H9 (cell line): ENCODE data around the gene AGTRAP. TPM values are rescaled to one million over a fixed set of nuclear protein-coding genes. Genes with fewer than 3 reads are reported as not detected.

Experiments
- DNase-seq: peaks from one replicate; pipeline ENCODE4 v3.0.0-alpha.2; 2017
- H2AFZ ChIP-seq: one replicate; pipeline ENCODE4 v1.6.1; 2013; ENCODE audit warnings: mild to moderate bottlenecking, low read length, control low read depth, moderate library complexity
- H2AK5ac ChIP-seq: 2 replicates; pipeline ENCODE4 v1.6.1; 2013; ENCODE audit warnings: low read length, control low read depth, mixed read lengths; ENCODE audit not compliant: insufficient read length
- H2BK120ac ChIP-seq: one replicate; pipeline ENCODE4 v1.6.1; 2013; ENCODE audit warnings: low read depth, mild to moderate bottlenecking, low read length, control low read depth, inconsistent platforms; ENCODE audit not compliant: poor library complexity, severe bottlenecking
- H2BK12ac ChIP-seq: 2 replicates; pipeline ENCODE4 v1.6.1; 2013; ENCODE audit warnings: low read length, control low read depth, mixed read lengths, low read depth; ENCODE audit not compliant: insufficient read length
- H2BK15ac ChIP-seq: 2 replicates; pipeline ENCODE4 v1.6.1; 2013; ENCODE audit warnings: low read depth, low read length, control low read depth
- H2BK20ac ChIP-seq: one replicate; pipeline ENCODE4 v1.6.1; 2013; ENCODE audit warnings: low read depth, mild to moderate bottlenecking, low read length, control low read depth, inconsistent platforms; ENCODE audit not compliant: poor library complexity, severe bottlenecking
- H2BK5ac ChIP-seq: 2 replicates; pipeline ENCODE4 v1.6.1; 2013; ENCODE audit warnings: low read length, control low read depth, mixed read lengths; ENCODE audit not compliant: insufficient read length
- H3K14ac ChIP-seq: 2 replicates; pipeline ENCODE4 v1.6.1; 2013; ENCODE audit warnings: low read length, control low read depth; ENCODE audit not compliant: insufficient read depth
- H3K18ac ChIP-seq: 2 replicates; pipeline ENCODE4 v1.6.1; 2013; ENCODE audit warnings: low read depth, mild to moderate bottlenecking, mixed read lengths, low read length, control low read depth; ENCODE audit not compliant: insufficient read length
- H3K23ac ChIP-seq: 2 replicates; pipeline ENCODE4 v1.6.1; 2013; ENCODE audit warnings: low read length, control low read depth, mixed read lengths, low read depth; ENCODE audit not compliant: insufficient read length
- H3K23me2 ChIP-seq: 2 replicates; pipeline ENCODE4 v1.6.1; 2013; ENCODE audit warnings: low read depth, mild to moderate bottlenecking, mixed read lengths, low read length, control low read depth; ENCODE audit not compliant: insufficient read length, poor library complexity, severe bottlenecking
- H3K27ac ChIP-seq: 2 replicates; pipeline ENCODE4 v1.5.1; 2013; ENCODE audit warnings: low read length, control low read depth, mixed read lengths, low read depth; ENCODE audit not compliant: insufficient read length
- H3K27me3 ChIP-seq: 2 replicates; pipeline ENCODE4 v1.6.1; 2013; ENCODE audit warnings: low read length, control low read depth, inconsistent platforms; ENCODE audit not compliant: insufficient read depth
- H3K4ac ChIP-seq: 2 replicates; pipeline ENCODE4 v1.6.1; 2013; ENCODE audit warnings: low read depth, mild to moderate bottlenecking, control low read depth, inconsistent platforms, low read length, moderate library complexity
- H3K4me1 ChIP-seq: 2 replicates; pipeline ENCODE4 v1.6.1; 2013; ENCODE audit warnings: low read length, control low read depth, inconsistent platforms; ENCODE audit not compliant: insufficient read depth
- H3K4me2 ChIP-seq: 2 replicates; pipeline ENCODE4 v1.6.1; 2013; ENCODE audit warnings: low read length, control low read depth, mixed read lengths; ENCODE audit not compliant: insufficient read length, insufficient read depth
- H3K56ac ChIP-seq: 2 replicates; pipeline ENCODE4 v1.6.1; 2013; ENCODE audit warnings: low read depth, mild to moderate bottlenecking, mixed read lengths, low read length, control low read depth; ENCODE audit not compliant: insufficient read length
- H3K79me1 ChIP-seq: 2 replicates; pipeline ENCODE4 v1.6.1; 2013; ENCODE audit warnings: low read depth, mild to moderate bottlenecking, moderate library complexity, low read length, control low read depth, inconsistent platforms; ENCODE audit not compliant: insufficient read depth, poor library complexity, severe bottlenecking
- H3K79me2 ChIP-seq: 2 replicates; pipeline ENCODE4 v1.6.1; 2013; ENCODE audit warnings: low read length, control low read depth, inconsistent platforms; ENCODE audit not compliant: insufficient read depth
- H3K9ac ChIP-seq: 2 replicates; pipeline ENCODE4 v1.6.1; 2013; ENCODE audit warnings: low read length, control low read depth, mixed read lengths; ENCODE audit not compliant: insufficient read length; ENCODE audit errors: extremely low read depth
- H3K9me3 ChIP-seq: one replicate; pipeline ENCODE4 v1.6.1; 2013; ENCODE audit warnings: low read depth, low read length, inconsistent platforms; ENCODE audit not compliant: control insufficient read depth
- H3T11ph ChIP-seq: one replicate; pipeline ENCODE4 v1.6.1; 2013; ENCODE audit warnings: mild to moderate bottlenecking, low read length, control low read depth, inconsistent platforms
- H4K20me1 ChIP-seq: one replicate; pipeline ENCODE4 v1.6.1; 2013; ENCODE audit not compliant: control insufficient read depth, insufficient read length, insufficient read depth
- H4K5ac ChIP-seq: 2 replicates; pipeline ENCODE4 v1.6.1; 2013; ENCODE audit warnings: low read depth, mild to moderate bottlenecking, mixed read lengths, low read length, control low read depth; ENCODE audit not compliant: insufficient read length
- H4K8ac ChIP-seq: replicated peaks from 2 replicates; pipeline ENCODE4 v1.6.1; 2013; ENCODE audit warnings: low read length, control low read depth, mixed read lengths, low read depth; ENCODE audit not compliant: insufficient read length
- H4K91ac ChIP-seq: 2 replicates; pipeline ENCODE4 v1.6.1; 2013; ENCODE audit warnings: low read depth, mild to moderate bottlenecking, moderate library complexity, mixed read lengths, low read length, control low read depth; ENCODE audit not compliant: insufficient read length
- H3K27ac Mint-ChIP-seq, 3 experiments: 2 replicates in 2 of 3; 3 replicates in 1 of 3; pipeline ENCODE4 v1.8.0; 2020 to 2021; ENCODE audit warnings: mixed read lengths in 3 of 3, mild to moderate bottlenecking in 1 of 3, moderate library complexity in 1 of 3
- H3K27me3 Mint-ChIP-seq: 2 replicates; pipeline ENCODE4 v1.8.0; 2021; ENCODE audit warnings: low read depth, mild to moderate bottlenecking, moderate library complexity, mixed read lengths
- H3K36me3 Mint-ChIP-seq, 3 experiments: 2 replicates in 2 of 3; 3 replicates in 1 of 3; pipeline ENCODE4 v1.8.0; 2020 to 2021; ENCODE audit warnings: low read depth in 3 of 3, mixed read lengths in 3 of 3; ENCODE audit not compliant: insufficient read depth in 1 of 3
- H3K4me1 Mint-ChIP-seq, 2 experiments: 2 replicates each; pipeline ENCODE4 v1.8.0; 2020; ENCODE audit warnings: mixed read lengths in 2 of 2
- H3K4me3 Mint-ChIP-seq, 2 experiments: 2 replicates in 1 of 2; 3 replicates in 1 of 2; pipeline ENCODE4 v1.8.0; 2020 to 2021; ENCODE audit warnings: mild to moderate bottlenecking in 2 of 2, mixed read lengths in 2 of 2, moderate library complexity in 1 of 2
- H3K9me3 Mint-ChIP-seq, 2 experiments: 2 replicates in 1 of 2; 3 replicates in 1 of 2; pipeline ENCODE4 v1.8.0; 2020; ENCODE audit warnings: mild to moderate bottlenecking in 2 of 2, mixed read lengths in 2 of 2, moderate library complexity in 1 of 2
- WGBS: extraction: QIAGEN DNeasy Blood & Tissue Kit; methylation state at CpG from one replicate; pipeline ENCODE4 v1.1.7; 2013; ENCODE audit warnings: missing lambda C conversion rate, low lambda C conversion rate, mixed read lengths; ENCODE audit not compliant: insufficient read length; ENCODE audit errors: extremely low coverage; 5-methylcytosine and 5-hydroxymethylcytosine counted together
- total RNA-seq: library from RNA; stranded (reverse); gene quantifications from 2 replicates; pipeline ENCODE4 v1.2.1, GENCODE V29; 2021
- TF ChIP-seq, protein P1 (sequence below): fragments of 200-600 bp; sonication (generic); conservative IDR thresholded peaks from 3 replicates; pipeline ENCODE4 v1.8.0; 2021; ENCODE audit warnings: antibody characterized with exemption, mild to moderate bottlenecking

Gene AGTRAP
- total RNA-seq, 1 experiment from 2014 or later: 60.9 TPM

DNA sequence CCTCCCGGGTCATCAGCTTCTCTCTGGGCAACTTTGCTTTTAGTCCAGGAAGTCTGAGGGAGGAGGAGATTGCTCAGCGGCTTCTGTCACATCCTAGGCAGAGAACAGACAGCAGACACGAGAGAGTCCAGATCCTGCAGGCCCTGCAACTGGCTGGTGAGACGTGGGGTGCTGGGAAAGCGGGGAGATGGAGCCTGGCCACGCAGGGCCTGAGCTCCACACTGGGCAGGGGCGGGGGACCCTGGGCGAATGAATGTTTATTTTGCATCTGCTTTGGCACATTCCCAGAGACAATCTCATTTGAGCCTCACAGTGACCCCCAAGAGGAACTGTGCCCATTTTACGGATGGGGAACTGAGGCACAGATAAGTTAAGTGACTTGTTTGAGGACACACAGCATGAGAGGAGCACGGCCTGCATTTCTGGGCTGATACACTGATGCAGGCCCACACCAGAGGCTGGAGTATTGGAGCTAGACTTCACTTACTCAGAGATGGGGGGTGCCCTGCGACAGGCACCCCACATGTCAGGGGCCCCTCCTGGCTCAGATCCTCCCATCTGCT is 35.6 kb downstream of the AGTRAP start:
- Histone ChIP-seq H4K8ac (no peak overlapping the region), H3K9me3 (no peaks in the 10 kb centered on the region), H3K79me1 (no peaks in the 10 kb centered on the region), H2BK12ac (no peak overlapping the region), H3K23ac (no peak overlapping the region), H3K56ac (no peak overlapping the region), H2BK120ac (no peak overlapping the region), H3K18ac (no peak overlapping the region), H4K5ac (no peak overlapping the region), H3K14ac (no peak overlapping the region), H3K27me3 (no peaks in the 10 kb centered on the region), H3K9ac (no peak overlapping the region), H3K4me1 (no peaks in the 10 kb centered on the region), H2BK5ac (no peak overlapping the region), H3K79me2 (no peaks in the 10 kb centered on the region), H3K4ac (no peak overlapping the region), H3K4me2 (no peak overlapping the region), H2AK5ac (no peak overlapping the region), H4K91ac (no peak overlapping the region), H2AFZ (no peak overlapping the region), H3K23me2 (no peaks in the 10 kb centered on the region), H2BK15ac (no peak overlapping the region), H4K20me1 (no peaks in the 10 kb centered on the region), H2BK20ac (no peak overlapping the region), H3K27ac (no peak overlapping the region), H3T11ph (no peak overlapping the region)
- H3K9me3 Mint-ChIP-seq: no peaks in the 10 kb centered on the region
- H3K4me1 Mint-ChIP-seq: no peaks in the 10 kb centered on the region
- no peak overlapping the region for H3K4me3 Mint-ChIP-seq
- H3K27me3 Mint-ChIP-seq: peaks cover 12% of the 10 kb centered on the region
- no peak for DNase-seq
- no CpG with 5 or more reads among the region's 11 CpGs for WGBS
- no peak overlapping the region; a peak in 1 of 7 replicates for H3K27ac Mint-ChIP-seq
- TF ChIP-seq, protein P1, sequence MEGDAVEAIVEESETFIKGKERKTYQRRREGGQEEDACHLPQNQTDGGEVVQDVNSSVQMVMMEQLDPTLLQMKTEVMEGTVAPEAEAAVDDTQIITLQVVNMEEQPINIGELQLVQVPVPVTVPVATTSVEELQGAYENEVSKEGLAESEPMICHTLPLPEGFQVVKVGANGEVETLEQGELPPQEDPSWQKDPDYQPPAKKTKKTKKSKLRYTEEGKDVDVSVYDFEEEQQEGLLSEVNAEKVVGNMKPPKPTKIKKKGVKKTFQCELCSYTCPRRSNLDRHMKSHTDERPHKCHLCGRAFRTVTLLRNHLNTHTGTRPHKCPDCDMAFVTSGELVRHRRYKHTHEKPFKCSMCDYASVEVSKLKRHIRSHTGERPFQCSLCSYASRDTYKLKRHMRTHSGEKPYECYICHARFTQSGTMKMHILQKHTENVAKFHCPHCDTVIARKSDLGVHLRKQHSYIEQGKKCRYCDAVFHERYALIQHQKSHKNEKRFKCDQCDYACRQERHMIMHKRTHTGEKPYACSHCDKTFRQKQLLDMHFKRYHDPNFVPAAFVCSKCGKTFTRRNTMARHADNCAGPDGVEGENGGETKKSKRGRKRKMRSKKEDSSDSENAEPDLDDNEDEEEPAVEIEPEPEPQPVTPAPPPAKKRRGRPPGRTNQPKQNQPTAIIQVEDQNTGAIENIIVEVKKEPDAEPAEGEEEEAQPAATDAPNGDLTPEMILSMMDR: no peak
- no peaks in the 10 kb centered on the region for H3K36me3 Mint-ChIP-seq
